Gastroesophageal sphincter (tissue), 4 donors: ENCODE results near the gene TMEM11. TPM values are rescaled to one million over a fixed set of nuclear protein-coding genes. Genes with fewer than 3 reads are reported as not detected.

Source experiments
- ATAC-seq: fragments of 150-250 bp; one replicate; pipeline ENCODE4 v1.9.1; 2016; ENCODE audit warnings: mild to moderate bottlenecking, moderate library complexity
- H3K27ac ChIP-seq, 4 donors: fragments of 200-600 bp; sonication (generic) in 3 of 4; 1 replicate in 3 of 4; 2 replicates in 1 of 4; pipeline ENCODE4 v1.5.1; 2016 to 2019
- H3K27me3 ChIP-seq: fragments of 200-600 bp; sonication (generic); one replicate; pipeline ENCODE4 v1.5.1; 2019
- H3K36me3 ChIP-seq, 2 donors: fragments of 200-600 bp; sonication (generic); one replicate each; pipeline ENCODE4 v1.5.1; 2019; ENCODE audit warnings: control low read depth in 1 of 2
- H3K4me1 ChIP-seq, 3 donors: fragments of 200-600 bp; sonication (generic); 1 replicate in 2 of 3; 2 replicates in 1 of 3; pipeline ENCODE4 v1.5.1; 2016 to 2019; ENCODE audit warnings: control low read depth in 2 of 3
- H3K4me3 ChIP-seq, 2 donors: fragments of 200-600 bp; sonication (generic); one replicate each; pipeline ENCODE4 v1.5.1; 2019; ENCODE audit warnings: mild to moderate bottlenecking in 1 of 2, moderate library complexity in 1 of 2
- H3K9me3 ChIP-seq, 3 donors: fragments of 200-600 bp; sonication (generic); one replicate each; pipeline ENCODE4 v1.5.1; 2017 to 2019; ENCODE audit warnings: control low read depth in 2 of 3
- CTCF ChIP-seq, 4 experiments: fragments of 200-600 bp in 2 of 4; fragments of 450-650 bp in 2 of 4; sonication (generic) in 1 of 4; IDR thresholded peaks; one replicate each; pipeline ENCODE4 v1.5.1; 2017 to 2019; ENCODE audit warnings: antibody characterized with exemption in 4 of 4, mild to moderate bottlenecking in 2 of 4, moderate library complexity in 2 of 4
- EP300 ChIP-seq: sonication (generic); formaldehyde crosslinking; IDR thresholded peaks from one replicate; pipeline ENCODE4 v1.6.1; 2017; ENCODE audit warnings: antibody characterized with exemption, mild to moderate bottlenecking
- POLR2A ChIP-seq, 2 donors: fragments of 450-650 bp; IDR thresholded peaks; one replicate each; pipeline ENCODE4 v1.6.1; 2017; ENCODE audit warnings: antibody characterized with exemption in 2 of 2, mild to moderate bottlenecking in 2 of 2, moderate library complexity in 1 of 2
- POLR2AphosphoS5 ChIP-seq: sonication (generic); formaldehyde crosslinking; IDR thresholded peaks from one replicate; pipeline ENCODE4 v1.6.1; 2017; ENCODE audit warnings: antibody characterized with exemption
- WGBS, 2 donors: methylation state at CpG; one replicate each; pipeline ENCODE4 v1.1.5; 2018; ENCODE audit warnings: low coverage in 1 of 2; 5-methylcytosine and 5-hydroxymethylcytosine counted together
- total RNA-seq, 4 donors: library from RNA; depleted of rRNA; stranded (reverse); fragments of >200 nt; gene quantifications; one replicate each; pipeline ENCODE4 v1.1.0, GENCODE V29; 2016

Gene TMEM11
- total RNA-seq, 4 donors from 2014 or later = 14.8 to 24.5 (median 22.1) TPM

- ATAC-seq = no peak
- WGBS, 2 donors = 88 to 93% methylated on average over 2 to 3 of the region's 11 CpGs
- H3K36me3 ChIP-seq = peaks cover 0 to 29% of the 10 kb centered on the region in 2 donors
- H3K4me1 ChIP-seq = peaks cover 0 to 74% (median 5%) of the 10 kb centered on the region in 3 donors
- no peak overlapping the region for H3K27ac ChIP-seq
- no peaks in the 10 kb centered on the region for H3K27me3 ChIP-seq
- H3K9me3 ChIP-seq = no peaks in the 10 kb centered on the region
- TF ChIP-seq CTCF (IDR thresholded peaks at IDR 0.05) = no peak
- no peak for TF ChIP-seq EP300
- TF ChIP-seq POLR2A (IDR thresholded peaks at IDR 0.05) = no peak
- no peak for TF ChIP-seq POLR2AphosphoS5
- no peak overlapping the region for H3K4me3 ChIP-seq
Observed at GRCh38 chr17:21201874-21202273, 12.1 kb downstream of the TMEM11 start.

DNA sequence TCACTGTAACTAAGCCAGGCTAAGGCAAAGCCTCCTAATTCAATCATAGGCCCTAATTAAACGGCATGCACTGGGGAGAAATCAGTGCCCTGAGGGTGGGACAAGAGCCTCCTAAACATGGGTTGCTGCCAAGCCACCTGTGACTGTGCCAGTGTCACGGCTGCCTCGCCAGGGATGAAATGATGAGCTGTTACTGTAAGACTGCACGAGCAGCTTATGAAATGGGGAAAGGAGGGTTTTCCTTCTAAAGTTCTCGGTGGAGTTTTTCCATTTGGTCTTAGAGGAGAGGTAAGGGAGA is 12.7 kb downstream of the TMEM11 start:
- no peak overlapping the region for H3K27ac ChIP-seq
- H3K4me3 ChIP-seq = no peak overlapping the region
- TF ChIP-seq POLR2AphosphoS5 = no peak
- TF ChIP-seq CTCF (IDR thresholded peaks at IDR 0.05) = no peak
- no peak for TF ChIP-seq EP300
- no peak for TF ChIP-seq POLR2A (IDR thresholded peaks at IDR 0.05)
- no peaks in the 10 kb centered on the region for H3K9me3 ChIP-seq
- no peak for ATAC-seq
- 14 to 37% methylated on average over 4 of the region's 5 CpGs for WGBS, 2 donors
- peaks cover 0 to 33% of the 10 kb centered on the region in 2 donors for H3K36me3 ChIP-seq
- H3K4me1 ChIP-seq = peaks cover 0 to 71% (median 5%) of the 10 kb centered on the region in 3 donors
- no peaks in the 10 kb centered on the region for H3K27me3 ChIP-seq

GRCh38 chr17:21200590-21201297 is 13.2 kb downstream of the TMEM11 start:
- 68% methylated on average over 13 of the region's 15 CpGs; no CpG with 5 or more reads in 1 of the 2 donors for WGBS, 2 donors
- Histone ChIP-seq H3K27me3 (no peaks in the 10 kb centered on the region), H3K4me3 (no peak overlapping the region), H3K9me3 (no peaks in the 10 kb centered on the region), H3K36me3 (peaks cover 0 to 36% of the 10 kb centered on the region in 2 donors), H3K4me1 (peaks cover 0 to 69% (median 5%) of the 10 kb centered on the region in 3 donors), H3K27ac (no peak overlapping the region)
- ATAC-seq = no peak
- TF ChIP-seq CTCF (IDR thresholded peaks at IDR 0.05) = no peak
- TF ChIP-seq POLR2AphosphoS5 = no peak
- TF ChIP-seq POLR2A (IDR thresholded peaks at IDR 0.05) = no peak
- TF ChIP-seq EP300 = no peak

- WGBS, 2 donors = 48% methylated on average over 8 of the region's 10 CpGs; no CpG with 5 or more reads in 1 of the 2 donors
- H3K4me3 ChIP-seq = no peak overlapping the region
- peaks cover 0 to 37% of the 10 kb centered on the region in 2 donors for H3K36me3 ChIP-seq
- TF ChIP-seq POLR2AphosphoS5 (no peak), EP300 (no peak), CTCF (IDR thresholded peaks at IDR 0.05) (no peak), POLR2A (IDR thresholded peaks at IDR 0.05) (no peak)
- no peak overlapping the region for H3K27ac ChIP-seq
- no peaks in the 10 kb centered on the region for H3K9me3 ChIP-seq
- H3K4me1 ChIP-seq = peaks cover 0 to 69% (median 8%) of the 10 kb centered on the region in 3 donors
- H3K27me3 ChIP-seq = no peaks in the 10 kb centered on the region
- ATAC-seq = no peak
Observed at GRCh38 chr17:21199856-21200255, 14.1 kb downstream of the TMEM11 start.

GRCh38 chr17:21199311-21199710 is 14.7 kb downstream of the TMEM11 start:
- Histone ChIP-seq H3K27me3 (no peaks in the 10 kb centered on the region), H3K36me3 (peaks cover 0 to 37% of the 10 kb centered on the region in 2 donors), H3K27ac (no peak overlapping the region), H3K4me3 (no peak overlapping the region), H3K4me1 (peaks cover 0 to 69% (median 13%) of the 10 kb centered on the region in 3 donors), H3K9me3 (no peaks in the 10 kb centered on the region)
- ATAC-seq = no peak
- TF ChIP-seq POLR2AphosphoS5 = no peak
- no peak for TF ChIP-seq EP300
- no peak for TF ChIP-seq CTCF (IDR thresholded peaks at IDR 0.05)
- TF ChIP-seq POLR2A (IDR thresholded peaks at IDR 0.05) = no peak
- 34 to 61% methylated on average over 5 to 8 of the region's 9 CpGs for WGBS, 2 donors
